ENCODE data around the gene HSP90AA1.
"Not testable (repeated sequence)": the region's sequence is repeated elsewhere in the genome, so short reads cannot be mapped to it uniquely, and the experiment has no call there.

HSP90AA1 gene

GRCh38 chr14:102066041-102066451 lies 20.8 kb downstream of the HSP90AA1 start:
- no peak for DNase-seq (ENCODE audit: low spot score)

GRCh38 chr14:102064590-102064989 lies 22.3 kb downstream of the HSP90AA1 start:
- not testable (repeated sequence) for DNase-seq (ENCODE audit: low spot score)

- no peak for DNase-seq (ENCODE audit: low spot score)
Observed at GRCh38 chr14:102063808-102064429, 22.9 kb downstream of the HSP90AA1 start.

GRCh38 chr14:102063109-102063807 lies 23.6 kb downstream of the HSP90AA1 start:
- DNase-seq (ENCODE audit: low spot score), result peak; percentile 80

- no peak for DNase-seq (ENCODE audit: low spot score)
Observed at GRCh38 chr14:102058961-102059360, 27.9 kb downstream of the HSP90AA1 start.

- DNase-seq (ENCODE audit: low spot score), result no peak
Observed at GRCh38 chr14:102058146-102058545, 28.7 kb downstream of the HSP90AA1 start.

- no peak for DNase-seq (ENCODE audit: low spot score)
Observed at GRCh38 chr14:102057480-102058114, 29.2 kb downstream of the HSP90AA1 start.

GRCh38 chr14:102056694-102057442 lies 30.0 kb downstream of the HSP90AA1 start:
- no peak for DNase-seq (ENCODE audit: low spot score)

GRCh38 chr14:102055181-102055901 lies 31.5 kb downstream of the HSP90AA1 start:
- DNase-seq (ENCODE audit: low spot score), result no peak

GRCh38 chr14:102052522-102052921 lies 34.3 kb downstream of the HSP90AA1 start:
- no peak for DNase-seq (ENCODE audit: low spot score)

GRCh38 chr14:102050625-102051024 lies 36.2 kb downstream of the HSP90AA1 start:
- DNase-seq (ENCODE audit: low spot score), result no peak

- DNase-seq (ENCODE audit: low spot score), result no peak
Observed at GRCh38 chr14:102050026-102050405, 36.8 kb downstream of the HSP90AA1 start.

GRCh38 chr14:102049258-102050025 lies 37.4 kb downstream of the HSP90AA1 start:
- DNase-seq (ENCODE audit: low spot score), result no peak

- DNase-seq (ENCODE audit: low spot score), result no peak
Observed at GRCh38 chr14:102047808-102048540, 38.9 kb downstream of the HSP90AA1 start.

GRCh38 chr14:102046337-102047278 lies 40.2 kb downstream of the HSP90AA1 start:
- DNase-seq (ENCODE audit: low spot score), result no peak

- no peak for DNase-seq (ENCODE audit: low spot score)
Observed at GRCh38 chr14:102044566-102044965, 42.3 kb downstream of the HSP90AA1 start.

- DNase-seq (ENCODE audit: low spot score), result no peak
Observed at GRCh38 chr14:102043251-102044025, 43.4 kb downstream of the HSP90AA1 start.

- DNase-seq (ENCODE audit: low spot score), result no peak
Observed at GRCh38 chr14:102042699-102043098, 44.1 kb downstream of the HSP90AA1 start.
